ENCODE results near the gene GPI. TPM values are rescaled to one million over a fixed set of nuclear protein-coding genes. Genes with fewer than 3 reads are reported as not detected.

GPI gene
- polyA plus RNA-seq, 1 donor (not counting 4 experiments of a cell fraction or from before 2014, with no cell fraction given) = 123 TPM

DNA sequence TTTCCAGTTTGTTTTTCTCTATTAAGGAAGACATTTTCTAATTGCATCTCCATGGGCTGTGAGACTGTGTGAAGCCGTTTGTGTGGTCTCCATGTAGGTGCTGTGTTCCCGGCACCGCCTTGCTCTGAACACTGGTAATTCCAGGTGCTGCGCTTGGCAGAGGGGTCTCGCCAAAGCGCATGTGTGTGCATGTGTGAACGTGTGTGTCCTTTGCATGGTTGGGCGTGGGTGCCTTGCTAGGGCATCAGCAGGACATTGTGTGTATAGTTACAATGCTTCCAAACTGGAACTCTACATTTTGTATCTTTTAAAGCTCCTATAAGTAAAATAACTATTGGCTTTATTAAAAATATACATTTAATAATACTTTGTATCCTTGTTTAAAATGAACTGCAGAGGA lies 9.8 kb upstream of the GPI start:
- Histone ChIP-seq H3K9me3 (ENCODE audit: control insufficient read depth, low read depth, low read length) (no peaks in the 10 kb centered on the region), H3K4me2 (ENCODE audit: control insufficient read depth, extremely low read depth, insufficient read depth, low read depth, low read length) (no peak overlapping the region), H3K27ac (ENCODE audit: control insufficient read depth, insufficient read depth, low read length) (no peak overlapping the region), H3K9me1 (ENCODE audit: control insufficient read depth, extremely low read depth, insufficient read depth, low read length) (no peaks in the 10 kb centered on the region), H3K27me3 (ENCODE audit: control insufficient read depth, extremely low read depth, insufficient read depth, low read length) (no peaks in the 10 kb centered on the region), H3K36me3 (ENCODE audit: control insufficient read depth in 2 of 2, extremely low read depth in 1 of 2, insufficient read depth in 2 of 2, low read length in 2 of 2) (peaks cover 8% of the 10 kb centered on the region in 2 experiments), H3K4me3 (ENCODE audit: control insufficient read depth in 2 of 3, extremely low read depth in 1 of 3, insufficient read depth in 2 of 3, low read depth in 1 of 3, low read length in 3 of 3) (no peak overlapping the region), H3K4me1 (ENCODE audit: control insufficient read depth, extremely low read depth, insufficient read depth, low read length) (peaks cover 19% of the 10 kb centered on the region), H4K20me1 (ENCODE audit: control insufficient read depth, extremely low read depth, insufficient read depth, low read length) (no peaks in the 10 kb centered on the region), H2AFZ (ENCODE audit: control insufficient read depth, low read length) (no peak overlapping the region), H3K9ac (ENCODE audit: control insufficient read depth, extremely low read depth, insufficient read depth, low read length) (no peak overlapping the region), H3K79me2 (ENCODE audit: control insufficient read depth, insufficient read depth, low read length) (no peaks in the 10 kb centered on the region)
- no peak for TF ChIP-seq CTCF (optimal IDR thresholded peaks at IDR 0.05 in 1 of 3, IDR thresholded peaks at IDR 0.05 in 1 of 3, conservative IDR thresholded peaks at IDR 0.05 in 1 of 3; ENCODE audit: extremely low read depth in 1 of 3, insufficient read depth in 2 of 3, low read length in 3 of 3)
- TF ChIP-seq EZH2 (IDR thresholded peaks at IDR 0.05; ENCODE audit: low read length) = no peak
- DNase-seq (ENCODE audit: low read depth, low spot score) (no peak), FAIRE-seq (no peak)
- dilution Hi-C loops (cut with MboI; ENCODE audit: extremely low pct_ligation_motif_present, low sequenced_read_pairs) = no loop called here

- Histone ChIP-seq H2AFZ (ENCODE audit: control insufficient read depth, low read length) (no peak overlapping the region), H4K20me1 (ENCODE audit: control insufficient read depth, extremely low read depth, insufficient read depth, low read length) (no peaks in the 10 kb centered on the region), H3K27ac (ENCODE audit: control insufficient read depth, insufficient read depth, low read length) (no peak overlapping the region), H3K4me1 (ENCODE audit: control insufficient read depth, extremely low read depth, insufficient read depth, low read length) (peaks cover 19% of the 10 kb centered on the region), H3K4me3 (ENCODE audit: control insufficient read depth in 2 of 3, extremely low read depth in 1 of 3, insufficient read depth in 2 of 3, low read depth in 1 of 3, low read length in 3 of 3) (no peak overlapping the region), H3K9me1 (ENCODE audit: control insufficient read depth, extremely low read depth, insufficient read depth, low read length) (no peaks in the 10 kb centered on the region), H3K36me3 (ENCODE audit: control insufficient read depth in 2 of 2, extremely low read depth in 1 of 2, insufficient read depth in 2 of 2, low read length in 2 of 2) (peaks cover 7% of the 10 kb centered on the region in 2 experiments), H3K9ac (ENCODE audit: control insufficient read depth, extremely low read depth, insufficient read depth, low read length) (no peak overlapping the region), H3K4me2 (ENCODE audit: control insufficient read depth, extremely low read depth, insufficient read depth, low read depth, low read length) (no peak overlapping the region), H3K9me3 (ENCODE audit: control insufficient read depth, low read depth, low read length) (no peaks in the 10 kb centered on the region), H3K79me2 (ENCODE audit: control insufficient read depth, insufficient read depth, low read length) (no peaks in the 10 kb centered on the region), H3K27me3 (ENCODE audit: control insufficient read depth, extremely low read depth, insufficient read depth, low read length) (no peaks in the 10 kb centered on the region)
- no peak for DNase-seq (ENCODE audit: low read depth, low spot score)
- no peak for TF ChIP-seq EZH2 (IDR thresholded peaks at IDR 0.05; ENCODE audit: low read length)
- no peak for TF ChIP-seq CTCF (optimal IDR thresholded peaks at IDR 0.05 in 1 of 3, IDR thresholded peaks at IDR 0.05 in 1 of 3, conservative IDR thresholded peaks at IDR 0.05 in 1 of 3; ENCODE audit: extremely low read depth in 1 of 3, insufficient read depth in 2 of 3, low read length in 3 of 3)
- dilution Hi-C loops (cut with MboI; ENCODE audit: extremely low pct_ligation_motif_present, low sequenced_read_pairs) = no loop called here
- FAIRE-seq = no peak
Measured at GRCh38 chr19:34356875-34357274, 8.1 kb upstream of the GPI start.
